Peyer's patch (tissue), 4 donors: Measurements from ENCODE around the gene IQCH. TPM values are rescaled to one million over a fixed set of nuclear protein-coding genes. Genes with fewer than 3 reads are reported as not detected.

ENCODE experiments used
- DNase-seq, 3 donors: peaks; one replicate each; pipeline ENCODE4 v3.0.0-alpha.2; 2017 to 2019
- H3K27ac ChIP-seq, 4 donors: fragments of 200-600 bp; sonication (generic); one replicate each; pipeline ENCODE4 v1.5.1; 2016 to 2019
- H3K27me3 ChIP-seq, 2 donors: fragments of 200-600 bp; sonication (generic); one replicate each; pipeline ENCODE4 v1.5.1; 2019
- H3K36me3 ChIP-seq, 3 donors: fragments of 200-600 bp; sonication (generic); one replicate each; pipeline ENCODE4 v1.5.1; 2016 to 2019
- H3K4me1 ChIP-seq, 4 donors: fragments of 200-600 bp; sonication (generic); one replicate each; pipeline ENCODE4 v1.5.1; 2016 to 2019
- H3K4me3 ChIP-seq, 4 donors: fragments of 200-600 bp; sonication (generic); 1 replicate in 3 of 4; 2 replicates in 1 of 4; pipeline ENCODE4 v1.5.1; 2016 to 2019; ENCODE audit warnings: mild to moderate bottlenecking in 1 of 4
- H3K9me3 ChIP-seq, 4 donors: fragments of 200-600 bp; sonication (generic); one replicate each; pipeline ENCODE4 v1.5.1; 2016 to 2019; ENCODE audit warnings: mild to moderate bottlenecking in 1 of 4
- POLR2A ChIP-seq, 2 donors: fragments of 450-650 bp; IDR thresholded peaks; one replicate each; pipeline ENCODE4 v1.5.1; 2017; ENCODE audit warnings: antibody characterized with exemption in 2 of 2, mild to moderate bottlenecking in 2 of 2, moderate library complexity in 2 of 2
- total RNA-seq, 4 donors: library from RNA; depleted of rRNA; stranded (reverse); fragments of >200 nt; gene quantifications; one replicate each; pipeline ENCODE4 v1.1.0, GENCODE V29; 2016
- TF ChIP-seq, protein P1 (sequence below), 6 experiments: fragments of 450-650 bp in 4 of 6; fragments of 200-600 bp in 2 of 6; sonication (generic) in 1 of 6; IDR thresholded peaks; one replicate each; pipeline ENCODE4 v1.5.1; 2017 to 2019; ENCODE audit warnings: antibody characterized with exemption in 6 of 6, mild to moderate bottlenecking in 3 of 6, moderate library complexity in 1 of 6

IQCH gene
- total RNA-seq, 4 donors from 2014 or later: 0.53 to 1.2 (median 0.88) TPM

DNA sequence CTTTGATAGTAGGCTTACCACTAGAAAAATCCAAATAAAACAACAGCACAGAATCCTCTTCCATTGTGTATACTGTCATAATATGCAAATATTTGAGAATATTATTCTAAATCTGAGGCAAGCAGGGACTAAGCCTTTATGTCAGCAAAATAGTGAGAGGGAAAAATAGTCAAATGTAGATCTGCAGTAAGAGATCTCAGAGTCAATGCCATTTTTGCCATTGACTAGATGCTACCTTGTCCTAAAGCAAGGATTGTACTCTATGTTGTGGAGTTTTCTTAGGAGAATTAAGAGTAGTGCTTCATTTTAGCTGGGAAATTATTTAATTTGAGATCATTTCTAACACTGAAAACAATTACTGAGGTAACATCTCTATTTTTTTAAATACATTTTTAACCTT is 50.2 kb downstream of the IQCH start:
- H3K9me3 ChIP-seq: no peaks in the 10 kb centered on the region
- H3K27ac ChIP-seq: no peak overlapping the region
- H3K36me3 ChIP-seq: no peaks in the 10 kb centered on the region
- no peaks in the 10 kb centered on the region for H3K27me3 ChIP-seq
- H3K4me3 ChIP-seq: no peak overlapping the region
- no peaks in the 10 kb centered on the region for H3K4me1 ChIP-seq
- no peak for DNase-seq
- TF ChIP-seq, protein P1, sequence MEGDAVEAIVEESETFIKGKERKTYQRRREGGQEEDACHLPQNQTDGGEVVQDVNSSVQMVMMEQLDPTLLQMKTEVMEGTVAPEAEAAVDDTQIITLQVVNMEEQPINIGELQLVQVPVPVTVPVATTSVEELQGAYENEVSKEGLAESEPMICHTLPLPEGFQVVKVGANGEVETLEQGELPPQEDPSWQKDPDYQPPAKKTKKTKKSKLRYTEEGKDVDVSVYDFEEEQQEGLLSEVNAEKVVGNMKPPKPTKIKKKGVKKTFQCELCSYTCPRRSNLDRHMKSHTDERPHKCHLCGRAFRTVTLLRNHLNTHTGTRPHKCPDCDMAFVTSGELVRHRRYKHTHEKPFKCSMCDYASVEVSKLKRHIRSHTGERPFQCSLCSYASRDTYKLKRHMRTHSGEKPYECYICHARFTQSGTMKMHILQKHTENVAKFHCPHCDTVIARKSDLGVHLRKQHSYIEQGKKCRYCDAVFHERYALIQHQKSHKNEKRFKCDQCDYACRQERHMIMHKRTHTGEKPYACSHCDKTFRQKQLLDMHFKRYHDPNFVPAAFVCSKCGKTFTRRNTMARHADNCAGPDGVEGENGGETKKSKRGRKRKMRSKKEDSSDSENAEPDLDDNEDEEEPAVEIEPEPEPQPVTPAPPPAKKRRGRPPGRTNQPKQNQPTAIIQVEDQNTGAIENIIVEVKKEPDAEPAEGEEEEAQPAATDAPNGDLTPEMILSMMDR (IDR thresholded peaks at IDR 0.05): no peak
- TF ChIP-seq POLR2A (IDR thresholded peaks at IDR 0.05): no peak

DNA sequence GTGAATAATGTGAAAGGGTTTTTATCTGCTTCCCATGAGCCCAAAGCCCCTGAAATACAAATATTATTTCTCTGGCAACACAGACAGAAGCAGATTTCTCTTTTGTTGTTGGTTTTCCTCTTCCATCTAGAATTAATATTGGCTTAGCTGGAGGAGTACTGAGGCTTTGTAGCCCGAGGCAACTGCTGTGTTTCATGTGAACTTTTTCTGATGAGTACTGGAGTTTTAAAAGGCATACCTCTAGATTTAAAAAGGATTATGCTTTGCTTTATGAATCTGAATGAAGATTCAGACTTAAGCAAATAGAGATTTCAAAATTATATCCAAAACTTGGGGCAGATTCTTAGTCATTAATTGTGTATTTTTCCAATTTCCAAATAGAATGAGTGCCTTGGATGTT is 50.9 kb downstream of the IQCH start:
- Histone ChIP-seq H3K36me3 (no peaks in the 10 kb centered on the region), H3K4me1 (no peaks in the 10 kb centered on the region), H3K9me3 (no peaks in the 10 kb centered on the region), H3K27ac (no peak overlapping the region), H3K27me3 (no peaks in the 10 kb centered on the region), H3K4me3 (no peak overlapping the region)
- DNase-seq: no peak
- TF ChIP-seq, protein P1 (IDR thresholded peaks at IDR 0.05): no peak
- TF ChIP-seq POLR2A (IDR thresholded peaks at IDR 0.05): no peak

DNA sequence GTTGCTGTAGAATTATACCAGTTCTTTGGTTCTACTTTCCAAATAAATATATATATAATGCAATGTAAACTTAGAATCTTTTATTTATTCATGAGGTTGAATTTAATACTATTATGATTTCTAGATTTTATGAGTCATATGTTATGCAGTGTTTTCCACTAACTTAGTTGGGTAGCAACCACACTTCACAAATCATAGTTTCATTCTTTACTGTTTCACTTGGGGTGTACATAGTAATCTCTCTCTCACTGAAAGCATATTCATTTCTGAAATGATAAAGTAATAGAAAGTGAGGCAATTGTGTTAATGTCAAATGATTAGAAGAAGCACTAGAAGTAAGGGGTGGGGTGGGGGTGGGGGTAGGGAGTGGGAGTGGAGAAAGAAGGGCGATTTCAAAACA is 52.6 kb downstream of the IQCH start:
- Histone ChIP-seq H3K36me3 (no peaks in the 10 kb centered on the region), H3K4me3 (no peak overlapping the region), H3K9me3 (no peaks in the 10 kb centered on the region), H3K27me3 (no peaks in the 10 kb centered on the region), H3K27ac (no peak overlapping the region), H3K4me1 (no peaks in the 10 kb centered on the region)
- no peak for DNase-seq
- TF ChIP-seq POLR2A (IDR thresholded peaks at IDR 0.05): no peak
- TF ChIP-seq, protein P1 (IDR thresholded peaks at IDR 0.05): no peak

DNA sequence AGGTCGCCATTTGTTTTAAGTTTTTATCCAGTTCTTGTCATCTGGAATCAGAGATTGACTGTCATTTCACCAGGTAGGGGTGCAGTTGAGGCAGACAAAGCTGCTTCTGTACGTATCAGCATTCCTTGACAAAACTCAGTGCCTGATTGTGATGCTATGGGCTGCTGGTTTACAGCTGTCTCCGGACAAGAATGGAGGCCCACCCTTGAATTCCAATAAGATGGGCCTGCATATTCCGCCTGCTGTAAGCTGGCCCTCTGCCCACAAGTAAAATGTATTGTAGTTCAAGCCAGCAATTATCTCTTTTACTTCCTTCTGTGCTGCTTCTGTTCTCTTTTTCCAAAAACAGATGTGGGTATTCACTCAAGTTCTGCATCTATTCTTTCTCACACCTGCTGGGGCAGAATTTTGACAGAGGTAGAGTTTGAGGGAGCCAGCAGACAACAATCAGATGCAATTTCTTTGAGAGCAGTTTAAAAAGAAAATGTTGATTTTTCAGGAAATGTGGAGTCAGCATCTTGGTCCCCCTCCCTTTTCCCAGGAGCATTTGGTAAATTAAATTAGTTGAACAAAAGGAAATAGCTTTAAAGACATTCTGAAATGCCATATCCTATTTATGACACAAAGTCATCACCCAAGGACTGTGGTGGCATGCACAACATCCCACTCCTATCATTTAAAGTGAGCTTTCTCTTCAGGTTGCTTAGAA is 53.5 kb downstream of the IQCH start:
- H3K4me1 ChIP-seq: no peaks in the 10 kb centered on the region
- H3K27ac ChIP-seq: no peak overlapping the region
- DNase-seq: no peak
- no peaks in the 10 kb centered on the region for H3K36me3 ChIP-seq
- no peak for TF ChIP-seq POLR2A (IDR thresholded peaks at IDR 0.05)
- TF ChIP-seq, protein P1 (IDR thresholded peaks at IDR 0.05): no peak
- no peaks in the 10 kb centered on the region for H3K27me3 ChIP-seq
- H3K9me3 ChIP-seq: no peaks in the 10 kb centered on the region
- no peak overlapping the region for H3K4me3 ChIP-seq

DNA sequence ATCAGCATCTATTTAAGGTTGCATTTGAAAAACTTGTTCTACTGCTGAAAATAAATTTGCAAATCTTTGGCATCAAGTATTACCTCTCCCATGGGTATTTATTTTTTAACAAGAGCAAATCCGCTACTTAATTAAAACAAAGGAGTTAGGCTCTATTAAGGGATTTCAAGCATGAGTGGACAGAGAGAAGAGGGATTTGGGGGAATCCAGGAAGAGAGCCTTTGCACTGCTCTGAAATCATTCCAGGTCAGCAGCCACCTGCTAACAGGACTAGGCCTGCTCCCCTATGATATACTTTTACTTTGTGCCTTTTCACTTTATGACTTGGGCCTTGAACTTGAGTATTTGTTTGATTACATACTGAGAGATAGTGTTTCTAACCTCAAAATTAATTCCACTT is 57.1 kb downstream of the IQCH start:
- Histone ChIP-seq H3K4me3 (no peak overlapping the region), H3K27me3 (no peaks in the 10 kb centered on the region), H3K36me3 (no peaks in the 10 kb centered on the region), H3K27ac (no peak overlapping the region), H3K9me3 (no peaks in the 10 kb centered on the region), H3K4me1 (no peaks in the 10 kb centered on the region)
- no peak for DNase-seq
- TF ChIP-seq POLR2A (IDR thresholded peaks at IDR 0.05): no peak
- TF ChIP-seq, protein P1 (IDR thresholded peaks at IDR 0.05): no peak

DNA sequence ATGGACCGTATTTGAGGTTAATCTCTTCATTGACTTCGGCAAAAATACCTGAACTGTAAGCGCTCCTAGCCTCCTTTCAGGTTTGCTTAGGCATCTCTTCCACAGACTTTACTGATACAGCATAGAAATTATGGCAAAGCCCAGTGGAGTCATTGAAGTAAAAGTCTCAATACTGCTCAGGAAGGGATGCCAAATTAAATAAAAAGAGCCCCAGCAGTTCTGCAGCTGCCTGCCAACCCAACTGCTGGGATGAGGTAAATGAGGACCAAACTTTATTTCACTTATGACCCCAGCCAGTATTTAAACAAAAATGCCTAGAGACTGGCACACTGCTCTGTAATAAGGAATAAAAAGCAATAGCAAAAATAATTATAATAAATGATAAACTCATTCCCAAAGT is 65.4 kb downstream of the IQCH start:
- Histone ChIP-seq H3K27ac (no peak overlapping the region), H3K9me3 (no peaks in the 10 kb centered on the region), H3K4me3 (no peak overlapping the region), H3K27me3 (no peaks in the 10 kb centered on the region), H3K36me3 (no peaks in the 10 kb centered on the region), H3K4me1 (no peaks in the 10 kb centered on the region)
- TF ChIP-seq, protein P1 (IDR thresholded peaks at IDR 0.05): no peak
- TF ChIP-seq POLR2A (IDR thresholded peaks at IDR 0.05): no peak
- no peak for DNase-seq
